Neural crest cell (in vitro differentiated cells): Measurements from ENCODE around the gene IQCE. TPM values are rescaled to one million over a fixed set of nuclear protein-coding genes. Genes with fewer than 3 reads are reported as not detected.

Experiments
- DNase-seq: peaks from one replicate; pipeline ENCODE4 v3.0.0; 2021; ENCODE audit warnings: low read depth, mixed read lengths, low spot score
- H3K27ac Mint-ChIP-seq: one replicate; pipeline ENCODE4 v1.8.0; 2021; ENCODE audit warnings: mild to moderate bottlenecking, mixed read lengths; ENCODE audit not compliant: unreplicated experiment
- H3K27me3 Mint-ChIP-seq: 2 replicates; pipeline ENCODE4 v1.8.0; 2021; ENCODE audit warnings: low read depth, mild to moderate bottlenecking, mixed read lengths
- H3K36me3 Mint-ChIP-seq: 2 replicates; pipeline ENCODE4 v1.8.0; 2021; ENCODE audit warnings: low read depth, mild to moderate bottlenecking, mixed read lengths
- H3K4me1 Mint-ChIP-seq: 2 replicates; pipeline ENCODE4 v1.8.0; 2021; ENCODE audit warnings: mixed read lengths
- H3K4me3 Mint-ChIP-seq: one replicate; pipeline ENCODE4 v1.8.0; 2021; ENCODE audit warnings: mild to moderate bottlenecking, mixed read lengths
- H3K9me3 Mint-ChIP-seq: 2 replicates; pipeline ENCODE4 v1.8.0; 2021; ENCODE audit warnings: mixed read lengths
- total RNA-seq: library from RNA; stranded (reverse); gene quantifications from 2 replicates; pipeline ENCODE4 v1.2.1, GENCODE V29; 2021
- TF ChIP-seq, protein P1 (sequence below): fragments of 200-600 bp; sonication (generic); conservative IDR thresholded peaks from 2 replicates; pipeline ENCODE4 v1.5.0; 2021; ENCODE audit warnings: antibody characterized with exemption, mild to moderate bottlenecking

The IQCE gene
- total RNA-seq, 1 donor from 2014 or later = 22.4 TPM

DNA sequence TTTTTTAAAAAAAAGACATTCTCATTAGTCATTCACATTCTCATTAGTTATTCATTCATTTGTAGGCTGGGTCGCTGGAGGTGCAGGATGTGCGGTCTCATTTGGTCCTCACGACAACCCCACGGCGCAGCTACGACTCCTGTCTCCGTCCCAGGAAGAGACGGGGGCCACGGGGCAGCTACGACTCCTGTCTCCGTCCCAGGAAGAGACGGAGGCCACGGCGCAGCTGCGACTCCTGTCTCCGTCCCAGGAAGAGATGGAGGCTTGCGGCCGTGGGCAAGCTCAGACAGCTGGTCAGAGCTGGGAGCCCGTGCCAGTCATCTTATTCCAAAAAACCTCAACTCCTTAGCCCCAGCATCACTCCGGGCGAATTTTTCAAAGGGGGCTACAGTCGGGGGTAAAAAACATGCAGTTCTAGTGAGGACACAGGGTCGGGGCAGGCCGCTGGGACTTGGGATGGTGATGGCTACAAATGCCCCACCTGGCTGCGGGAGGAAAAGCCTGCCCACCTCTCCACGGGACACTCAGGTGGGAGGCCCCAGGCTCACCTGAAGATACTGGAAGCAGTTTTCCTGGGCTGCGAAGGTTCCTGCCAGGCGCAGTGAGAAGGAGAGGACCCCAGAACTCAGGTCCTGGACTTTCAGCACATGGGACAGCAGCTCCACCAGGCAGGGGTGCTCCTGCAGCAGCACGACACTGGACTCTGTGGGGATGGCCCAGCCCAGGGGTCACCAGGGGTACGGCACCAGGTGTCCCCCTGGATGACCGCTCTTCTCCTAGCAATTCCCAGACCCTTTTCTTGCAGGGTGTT is 11.8 kb upstream of the IQCE start:
- Mint-ChIP-seq H3K27me3 (no peaks in the 10 kb centered on the region), H3K36me3 (peaks cover 2% of the 10 kb centered on the region), H3K9me3 (no peaks in the 10 kb centered on the region), H3K4me3 (no peak overlapping the region), H3K4me1 (no peaks in the 10 kb centered on the region), H3K27ac (peak overlapping the region; percentile 78)
- DNase-seq = no peak
- TF ChIP-seq, protein P1, sequence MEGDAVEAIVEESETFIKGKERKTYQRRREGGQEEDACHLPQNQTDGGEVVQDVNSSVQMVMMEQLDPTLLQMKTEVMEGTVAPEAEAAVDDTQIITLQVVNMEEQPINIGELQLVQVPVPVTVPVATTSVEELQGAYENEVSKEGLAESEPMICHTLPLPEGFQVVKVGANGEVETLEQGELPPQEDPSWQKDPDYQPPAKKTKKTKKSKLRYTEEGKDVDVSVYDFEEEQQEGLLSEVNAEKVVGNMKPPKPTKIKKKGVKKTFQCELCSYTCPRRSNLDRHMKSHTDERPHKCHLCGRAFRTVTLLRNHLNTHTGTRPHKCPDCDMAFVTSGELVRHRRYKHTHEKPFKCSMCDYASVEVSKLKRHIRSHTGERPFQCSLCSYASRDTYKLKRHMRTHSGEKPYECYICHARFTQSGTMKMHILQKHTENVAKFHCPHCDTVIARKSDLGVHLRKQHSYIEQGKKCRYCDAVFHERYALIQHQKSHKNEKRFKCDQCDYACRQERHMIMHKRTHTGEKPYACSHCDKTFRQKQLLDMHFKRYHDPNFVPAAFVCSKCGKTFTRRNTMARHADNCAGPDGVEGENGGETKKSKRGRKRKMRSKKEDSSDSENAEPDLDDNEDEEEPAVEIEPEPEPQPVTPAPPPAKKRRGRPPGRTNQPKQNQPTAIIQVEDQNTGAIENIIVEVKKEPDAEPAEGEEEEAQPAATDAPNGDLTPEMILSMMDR = no peak

DNA sequence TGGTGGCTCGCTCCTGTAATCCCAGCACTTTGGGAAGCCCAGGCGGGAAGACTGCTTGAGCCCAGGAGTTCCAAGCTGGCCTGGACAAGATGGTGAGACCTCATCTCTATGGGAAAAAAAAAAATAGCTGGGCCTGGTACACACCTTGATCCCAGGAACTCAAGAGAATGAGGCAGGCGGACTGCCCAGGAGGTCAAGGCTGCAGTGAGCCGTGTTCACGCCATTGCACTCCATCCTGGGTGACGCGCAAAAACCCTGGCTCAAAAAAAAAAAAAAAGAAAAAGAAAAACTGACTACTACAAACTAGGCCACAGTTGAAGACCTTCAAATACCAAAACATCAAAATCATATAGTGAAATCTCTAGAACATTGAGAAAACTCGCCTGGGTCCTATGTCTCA is 7.4 kb upstream of the IQCE start:
- peaks cover 17% of the 10 kb centered on the region for H3K4me1 Mint-ChIP-seq
- H3K4me3 Mint-ChIP-seq = peak overlapping the region; percentile 19
- no peaks in the 10 kb centered on the region for H3K9me3 Mint-ChIP-seq
- DNase-seq = no peak
- TF ChIP-seq, protein P1 = no peak
- no peaks in the 10 kb centered on the region for H3K27me3 Mint-ChIP-seq
- peaks cover 5% of the 10 kb centered on the region for H3K36me3 Mint-ChIP-seq
- H3K27ac Mint-ChIP-seq = no peak overlapping the region

DNA sequence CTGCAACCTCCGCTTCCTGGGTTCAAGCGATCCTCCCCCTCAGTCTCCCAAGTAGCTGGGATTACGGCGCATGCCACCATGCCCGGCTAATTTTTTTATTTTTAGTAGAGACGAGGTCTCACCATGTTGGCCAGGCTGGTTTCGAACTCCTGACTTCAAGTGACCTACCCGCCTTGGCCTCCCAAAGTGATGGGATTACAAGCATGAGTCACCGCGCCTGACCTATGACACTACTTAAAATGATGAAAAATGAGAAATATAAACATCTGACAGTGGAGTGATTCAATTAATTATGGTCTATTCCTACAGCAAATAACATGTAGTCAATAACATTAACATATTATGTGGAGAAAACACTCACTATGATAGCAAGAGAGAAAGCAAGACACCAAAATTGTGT is 5.7 kb upstream of the IQCE start:
- Mint-ChIP-seq H3K36me3 (peaks cover 4% of the 10 kb centered on the region), H3K27me3 (no peaks in the 10 kb centered on the region), H3K9me3 (no peaks in the 10 kb centered on the region), H3K4me1 (peaks cover 23% of the 10 kb centered on the region), H3K4me3 (peak overlapping the region; percentile 98), H3K27ac (no peak overlapping the region)
- no peak for DNase-seq
- TF ChIP-seq, protein P1 = no peak

DNA sequence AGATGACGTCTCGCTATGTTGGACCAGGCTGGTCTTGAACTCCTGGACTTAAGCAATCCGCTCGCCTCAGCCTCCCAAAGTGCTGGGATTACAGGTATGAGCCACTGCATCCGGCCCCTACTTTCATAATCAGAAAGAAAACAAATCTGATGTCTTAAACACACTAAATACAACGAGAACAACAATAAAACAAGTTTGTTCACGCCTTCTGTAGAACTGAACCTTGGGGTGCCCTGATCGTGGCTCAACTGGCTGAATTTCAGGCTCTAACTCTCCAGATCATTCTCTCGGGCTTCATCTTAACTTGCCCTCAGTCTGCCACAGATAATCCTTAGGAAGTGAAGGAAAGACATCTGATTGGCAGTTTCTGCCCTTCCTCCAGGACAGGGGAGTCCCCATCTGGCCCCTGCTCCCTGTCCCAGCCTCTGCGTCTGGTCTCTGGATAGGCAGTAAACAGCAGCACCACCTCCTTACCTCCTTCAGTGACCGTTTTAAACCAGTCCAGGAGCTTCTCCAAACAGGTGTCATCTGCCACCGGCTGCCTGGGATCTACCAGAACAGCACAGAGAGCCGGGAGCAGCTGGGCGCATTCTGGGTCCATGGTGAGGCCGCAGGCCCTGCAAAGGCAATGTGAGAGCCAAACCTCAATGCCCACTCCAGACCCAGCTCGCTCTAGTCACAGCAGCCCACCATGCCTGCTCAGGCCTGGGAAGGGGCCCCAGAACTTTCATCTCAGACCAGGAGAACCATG is 4.8 kb upstream of the IQCE start:
- Mint-ChIP-seq H3K4me3 (peak overlapping the region; percentile 98), H3K9me3 (no peaks in the 10 kb centered on the region), H3K27me3 (no peaks in the 10 kb centered on the region), H3K36me3 (peaks cover 3% of the 10 kb centered on the region), H3K27ac (no peak overlapping the region), H3K4me1 (peaks cover 26% of the 10 kb centered on the region)
- TF ChIP-seq, protein P1 = no peak
- DNase-seq = no peak

DNA sequence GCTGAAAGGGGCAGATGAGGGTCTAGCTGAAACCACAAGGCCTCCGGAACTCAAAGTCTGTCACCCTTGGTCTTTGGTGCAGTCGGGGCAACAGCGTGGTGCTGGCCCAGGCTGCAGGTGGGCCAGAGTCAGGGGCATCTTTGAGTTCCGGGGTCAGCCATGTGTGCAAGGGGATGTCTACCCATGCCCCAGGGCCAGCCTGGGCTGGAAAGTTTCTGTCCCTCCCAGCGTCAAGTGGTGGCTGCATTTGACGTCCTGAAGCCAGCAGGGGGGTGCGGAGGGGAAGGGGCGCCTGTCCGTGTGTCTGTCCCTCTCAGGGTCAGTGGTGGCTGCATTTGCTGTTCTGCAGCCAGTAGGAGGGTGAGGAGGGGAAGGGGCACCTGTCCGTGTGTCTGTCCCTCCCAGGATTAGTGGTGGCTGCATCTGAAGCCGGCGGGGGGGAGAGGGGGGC is 4.1 kb upstream of the IQCE start:
- Mint-ChIP-seq H3K27me3 (no peaks in the 10 kb centered on the region), H3K9me3 (no peaks in the 10 kb centered on the region), H3K4me3 (peak overlapping the region; percentile 98), H3K4me1 (peaks cover 26% of the 10 kb centered on the region), H3K36me3 (peaks cover 3% of the 10 kb centered on the region), H3K27ac (peak overlapping the region; percentile 93)
- DNase-seq = no peak
- TF ChIP-seq, protein P1 = no peak
